ENCODE data around the gene NTNG1.

DNA sequence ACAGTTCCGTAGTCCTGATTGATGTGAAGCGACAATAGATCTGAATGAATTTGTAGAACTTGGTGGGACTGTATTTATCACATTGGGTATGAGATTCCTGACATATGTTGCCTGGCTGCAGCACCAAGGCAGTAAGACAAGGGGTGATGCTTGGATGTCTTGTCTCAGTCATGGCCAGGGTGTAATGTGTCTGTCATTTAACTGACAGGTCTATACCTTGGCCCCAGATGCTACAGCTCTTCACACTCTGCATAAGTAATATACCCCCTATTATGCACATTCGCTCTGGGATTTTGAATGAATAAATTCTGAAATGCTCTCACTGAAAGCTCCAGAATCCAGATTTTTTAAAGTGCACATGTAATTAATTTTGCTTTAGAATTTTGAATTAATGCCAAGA is 47.3 kb downstream of the NTNG1 start:
- TF ChIP-seq POLR2AphosphoS5 (IDR thresholded peaks at IDR 0.05; ENCODE audit: low read depth, low read length): no peak
- TF ChIP-seq, protein P1, sequence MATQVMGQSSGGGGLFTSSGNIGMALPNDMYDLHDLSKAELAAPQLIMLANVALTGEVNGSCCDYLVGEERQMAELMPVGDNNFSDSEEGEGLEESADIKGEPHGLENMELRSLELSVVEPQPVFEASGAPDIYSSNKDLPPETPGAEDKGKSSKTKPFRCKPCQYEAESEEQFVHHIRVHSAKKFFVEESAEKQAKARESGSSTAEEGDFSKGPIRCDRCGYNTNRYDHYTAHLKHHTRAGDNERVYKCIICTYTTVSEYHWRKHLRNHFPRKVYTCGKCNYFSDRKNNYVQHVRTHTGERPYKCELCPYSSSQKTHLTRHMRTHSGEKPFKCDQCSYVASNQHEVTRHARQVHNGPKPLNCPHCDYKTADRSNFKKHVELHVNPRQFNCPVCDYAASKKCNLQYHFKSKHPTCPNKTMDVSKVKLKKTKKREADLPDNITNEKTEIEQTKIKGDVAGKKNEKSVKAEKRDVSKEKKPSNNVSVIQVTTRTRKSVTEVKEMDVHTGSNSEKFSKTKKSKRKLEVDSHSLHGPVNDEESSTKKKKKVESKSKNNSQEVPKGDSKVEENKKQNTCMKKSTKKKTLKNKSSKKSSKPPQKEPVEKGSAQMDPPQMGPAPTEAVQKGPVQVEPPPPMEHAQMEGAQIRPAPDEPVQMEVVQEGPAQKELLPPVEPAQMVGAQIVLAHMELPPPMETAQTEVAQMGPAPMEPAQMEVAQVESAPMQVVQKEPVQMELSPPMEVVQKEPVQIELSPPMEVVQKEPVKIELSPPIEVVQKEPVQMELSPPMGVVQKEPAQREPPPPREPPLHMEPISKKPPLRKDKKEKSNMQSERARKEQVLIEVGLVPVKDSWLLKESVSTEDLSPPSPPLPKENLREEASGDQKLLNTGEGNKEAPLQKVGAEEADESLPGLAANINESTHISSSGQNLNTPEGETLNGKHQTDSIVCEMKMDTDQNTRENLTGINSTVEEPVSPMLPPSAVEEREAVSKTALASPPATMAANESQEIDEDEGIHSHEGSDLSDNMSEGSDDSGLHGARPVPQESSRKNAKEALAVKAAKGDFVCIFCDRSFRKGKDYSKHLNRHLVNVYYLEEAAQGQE (IDR thresholded peaks at IDR 0.05; ENCODE audit: insufficient read depth in 1 of 2, low read depth in 2 of 2, low read length in 2 of 2): no peak
- TF ChIP-seq TAF1 (IDR thresholded peaks at IDR 0.05; ENCODE audit: borderline replicate concordance, insufficient read depth, low read length): no peak
- TF ChIP-seq FOXP2 (optimal IDR thresholded peaks at IDR 0.05; ENCODE audit: borderline replicate concordance, extremely low read depth, extremely low read length, insufficient read depth): no peak
- TF ChIP-seq SIN3A (IDR thresholded peaks at IDR 0.05; ENCODE audit: borderline replicate concordance, insufficient read depth, low read length): no peak
